ENCODE data around the gene CHCHD6.

Gene CHCHD6

DNA sequence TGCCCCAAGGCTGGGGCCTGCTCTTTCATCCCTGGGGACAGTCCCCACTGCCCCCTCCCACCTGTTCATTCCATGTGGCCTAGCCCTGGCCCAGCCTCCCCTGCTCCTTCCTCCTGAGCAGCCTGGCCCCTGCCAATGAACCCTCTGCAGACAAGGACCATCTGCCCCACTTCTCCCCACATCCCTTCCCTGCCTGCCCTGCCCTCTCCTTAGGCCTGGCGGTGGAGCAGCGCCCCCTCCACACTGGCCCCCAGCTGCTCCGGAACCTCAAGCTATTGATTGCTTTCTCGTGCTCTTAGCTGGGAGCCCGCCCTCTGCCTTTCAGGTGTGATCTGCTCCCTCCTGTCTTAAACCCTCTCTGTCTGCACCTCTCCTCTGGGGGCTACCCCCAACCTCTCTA, 286.9 kb downstream of the CHCHD6 start:
- Mint-ChIP-seq H3K27ac (no peak overlapping the region), H3K9me3 (no peaks in the 10 kb centered on the region), H3K27me3 (no peaks in the 10 kb centered on the region), H3K4me3 (no peak overlapping the region), H3K4me1 (no peaks in the 10 kb centered on the region), H3K36me3 (ENCODE audit: low read depth) (no peaks in the 10 kb centered on the region)
- ATAC-seq (no peak), DNase-seq (no peak)

GRCh38 chr3:126991366-126992200, 287.5 kb downstream of the CHCHD6 start:
- H3K27me3 Mint-ChIP-seq: no peaks in the 10 kb centered on the region
- ATAC-seq (no peak), DNase-seq (no peak)
- H3K4me1 Mint-ChIP-seq: no peaks in the 10 kb centered on the region
- no peak overlapping the region for H3K27ac Mint-ChIP-seq
- H3K4me3 Mint-ChIP-seq: no peak overlapping the region
- H3K36me3 Mint-ChIP-seq (ENCODE audit: low read depth): no peaks in the 10 kb centered on the region
- no peaks in the 10 kb centered on the region for H3K9me3 Mint-ChIP-seq

DNA sequence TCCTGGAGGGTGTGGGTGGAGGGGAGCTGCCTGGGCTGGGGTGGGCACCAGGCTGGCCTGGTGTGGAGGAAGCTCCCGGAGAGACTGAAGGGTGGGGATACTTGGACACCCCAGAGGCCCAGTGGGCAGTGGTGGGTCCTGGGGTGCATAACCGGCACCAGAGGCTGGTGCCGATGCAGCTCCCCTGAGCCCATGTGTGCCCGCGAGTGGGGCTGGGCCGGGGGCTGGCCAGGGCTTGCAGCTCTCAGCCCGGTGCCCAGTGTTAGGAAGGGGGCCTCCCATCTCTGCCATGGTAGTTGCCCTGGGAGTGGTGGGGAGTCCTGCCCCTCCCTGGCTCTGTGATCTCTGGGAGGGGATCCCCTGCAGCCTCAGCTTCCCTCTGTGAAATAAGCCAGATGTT, 288.2 kb downstream of the CHCHD6 start:
- Mint-ChIP-seq H3K36me3 (ENCODE audit: low read depth) (no peaks in the 10 kb centered on the region), H3K27ac (no peak overlapping the region), H3K4me3 (no peak overlapping the region), H3K9me3 (no peaks in the 10 kb centered on the region), H3K27me3 (no peaks in the 10 kb centered on the region), H3K4me1 (no peaks in the 10 kb centered on the region)
- no peak for DNase-seq
- ATAC-seq: no peak

- no peak for ATAC-seq
- Mint-ChIP-seq H3K9me3 (no peaks in the 10 kb centered on the region), H3K4me3 (no peak overlapping the region), H3K36me3 (ENCODE audit: low read depth) (no peaks in the 10 kb centered on the region), H3K27me3 (no peaks in the 10 kb centered on the region), H3K4me1 (no peaks in the 10 kb centered on the region), H3K27ac (no peak overlapping the region)
- DNase-seq: no peak
These were observed 288.7 kb downstream of the CHCHD6 start for GRCh38 chr3:126992776-126993175.

GRCh38 chr3:126993436-126993835, 289.4 kb downstream of the CHCHD6 start:
- Mint-ChIP-seq H3K4me1 (no peaks in the 10 kb centered on the region), H3K9me3 (no peaks in the 10 kb centered on the region), H3K27me3 (no peaks in the 10 kb centered on the region), H3K4me3 (no peak overlapping the region), H3K36me3 (ENCODE audit: low read depth) (no peaks in the 10 kb centered on the region), H3K27ac (no peak overlapping the region)
- DNase-seq: no peak
- no peak for ATAC-seq

GRCh38 chr3:126994661-126995245, 290.7 kb downstream of the CHCHD6 start:
- DNase-seq (no peak), ATAC-seq (no peak)
- no peaks in the 10 kb centered on the region for H3K27me3 Mint-ChIP-seq
- H3K4me1 Mint-ChIP-seq: no peaks in the 10 kb centered on the region
- no peaks in the 10 kb centered on the region for H3K36me3 Mint-ChIP-seq (ENCODE audit: low read depth)
- no peaks in the 10 kb centered on the region for H3K9me3 Mint-ChIP-seq
- H3K27ac Mint-ChIP-seq: no peak overlapping the region
- H3K4me3 Mint-ChIP-seq: no peak overlapping the region

GRCh38 chr3:126995254-126995780, 291.3 kb downstream of the CHCHD6 start:
- H3K4me3 Mint-ChIP-seq: no peak overlapping the region
- DNase-seq (no peak), ATAC-seq (no peak)
- no peaks in the 10 kb centered on the region for H3K4me1 Mint-ChIP-seq
- no peak overlapping the region for H3K27ac Mint-ChIP-seq
- no peaks in the 10 kb centered on the region for H3K36me3 Mint-ChIP-seq (ENCODE audit: low read depth)
- H3K9me3 Mint-ChIP-seq: no peaks in the 10 kb centered on the region
- no peaks in the 10 kb centered on the region for H3K27me3 Mint-ChIP-seq

- no peak overlapping the region for H3K4me3 Mint-ChIP-seq
- no peaks in the 10 kb centered on the region for H3K27me3 Mint-ChIP-seq
- H3K4me1 Mint-ChIP-seq: no peaks in the 10 kb centered on the region
- H3K9me3 Mint-ChIP-seq: no peaks in the 10 kb centered on the region
- ATAC-seq (no peak), DNase-seq (no peak)
- no peak overlapping the region for H3K27ac Mint-ChIP-seq
- no peaks in the 10 kb centered on the region for H3K36me3 Mint-ChIP-seq (ENCODE audit: low read depth)
These were observed 292.0 kb downstream of the CHCHD6 start for GRCh38 chr3:126995926-126996512.

GRCh38 chr3:126996905-126997304, 292.9 kb downstream of the CHCHD6 start:
- Mint-ChIP-seq H3K27me3 (no peaks in the 10 kb centered on the region), H3K4me1 (no peaks in the 10 kb centered on the region), H3K36me3 (ENCODE audit: low read depth) (no peaks in the 10 kb centered on the region), H3K9me3 (no peaks in the 10 kb centered on the region), H3K27ac (no peak overlapping the region), H3K4me3 (no peak overlapping the region)
- ATAC-seq: no peak
- no peak for DNase-seq

- ATAC-seq (no peak), DNase-seq (no peak)
- no peak overlapping the region for H3K4me3 Mint-ChIP-seq
- H3K9me3 Mint-ChIP-seq: no peaks in the 10 kb centered on the region
- no peaks in the 10 kb centered on the region for H3K27me3 Mint-ChIP-seq
- H3K27ac Mint-ChIP-seq: no peak overlapping the region
- H3K4me1 Mint-ChIP-seq: no peaks in the 10 kb centered on the region
- no peaks in the 10 kb centered on the region for H3K36me3 Mint-ChIP-seq (ENCODE audit: low read depth)
These were observed 293.5 kb downstream of the CHCHD6 start for GRCh38 chr3:126997455-126998038.

DNA sequence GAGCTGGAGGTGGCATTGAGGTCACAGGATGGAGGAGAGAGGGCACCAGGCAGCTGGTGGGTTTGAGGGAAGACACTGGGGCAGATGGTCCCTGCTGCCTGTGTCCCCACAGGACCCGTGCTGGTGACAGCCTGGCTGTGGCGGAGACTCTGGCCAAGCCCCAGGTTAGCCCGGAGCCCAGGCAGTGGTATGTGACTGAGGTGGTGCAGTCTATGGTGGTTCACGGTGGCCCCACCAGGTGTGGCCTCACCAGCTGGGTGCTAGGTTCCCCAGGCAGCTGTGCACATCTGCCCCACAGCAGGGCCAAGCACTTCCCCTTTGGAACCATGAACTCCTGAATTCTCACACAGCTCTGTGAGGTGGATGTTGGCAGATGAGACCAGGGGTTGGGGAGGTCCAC, 294.3 kb downstream of the CHCHD6 start:
- no peak overlapping the region for H3K27ac Mint-ChIP-seq
- no peaks in the 10 kb centered on the region for H3K9me3 Mint-ChIP-seq
- no peak overlapping the region for H3K4me3 Mint-ChIP-seq
- H3K27me3 Mint-ChIP-seq: no peaks in the 10 kb centered on the region
- no peaks in the 10 kb centered on the region for H3K36me3 Mint-ChIP-seq (ENCODE audit: low read depth)
- DNase-seq (no peak), ATAC-seq (no peak)
- H3K4me1 Mint-ChIP-seq: no peaks in the 10 kb centered on the region

GRCh38 chr3:126998728-126999127, 294.7 kb downstream of the CHCHD6 start:
- H3K4me1 Mint-ChIP-seq: no peaks in the 10 kb centered on the region
- no peak overlapping the region for H3K4me3 Mint-ChIP-seq
- no peaks in the 10 kb centered on the region for H3K9me3 Mint-ChIP-seq
- ATAC-seq (no peak), DNase-seq (no peak)
- no peaks in the 10 kb centered on the region for H3K36me3 Mint-ChIP-seq (ENCODE audit: low read depth)
- no peaks in the 10 kb centered on the region for H3K27me3 Mint-ChIP-seq
- no peak overlapping the region for H3K27ac Mint-ChIP-seq

GRCh38 chr3:126999383-126999782, 295.3 kb downstream of the CHCHD6 start:
- Mint-ChIP-seq H3K36me3 (ENCODE audit: low read depth) (no peaks in the 10 kb centered on the region), H3K4me1 (no peaks in the 10 kb centered on the region), H3K4me3 (no peak overlapping the region), H3K27ac (no peak overlapping the region), H3K27me3 (no peaks in the 10 kb centered on the region), H3K9me3 (no peaks in the 10 kb centered on the region)
- DNase-seq: no peak
- no peak for ATAC-seq

- no peaks in the 10 kb centered on the region for H3K27me3 Mint-ChIP-seq
- no peak overlapping the region for H3K4me3 Mint-ChIP-seq
- ATAC-seq (no peak), DNase-seq (no peak)
- H3K9me3 Mint-ChIP-seq: no peaks in the 10 kb centered on the region
- no peaks in the 10 kb centered on the region for H3K36me3 Mint-ChIP-seq (ENCODE audit: low read depth)
- H3K4me1 Mint-ChIP-seq: no peaks in the 10 kb centered on the region
- H3K27ac Mint-ChIP-seq: no peak overlapping the region
These were observed 296.1 kb downstream of the CHCHD6 start for GRCh38 chr3:127000119-127000518.

- Mint-ChIP-seq H3K4me1 (no peaks in the 10 kb centered on the region), H3K27me3 (no peaks in the 10 kb centered on the region), H3K36me3 (ENCODE audit: low read depth) (no peaks in the 10 kb centered on the region), H3K9me3 (no peaks in the 10 kb centered on the region), H3K4me3 (no peak overlapping the region), H3K27ac (no peak overlapping the region)
- DNase-seq (no peak), ATAC-seq (no peak)
These were observed 296.7 kb downstream of the CHCHD6 start for GRCh38 chr3:127000761-127001160.

All from activated naive CD8-positive, alpha-beta T cell treated with anti-CD3 and anti-CD28 coated beads, Interleukin-2, amount 50 U/mL, for 24 hours (primary cell).